Measurements from ENCODE around the gene SIM1.

Gene SIM1, protein sequence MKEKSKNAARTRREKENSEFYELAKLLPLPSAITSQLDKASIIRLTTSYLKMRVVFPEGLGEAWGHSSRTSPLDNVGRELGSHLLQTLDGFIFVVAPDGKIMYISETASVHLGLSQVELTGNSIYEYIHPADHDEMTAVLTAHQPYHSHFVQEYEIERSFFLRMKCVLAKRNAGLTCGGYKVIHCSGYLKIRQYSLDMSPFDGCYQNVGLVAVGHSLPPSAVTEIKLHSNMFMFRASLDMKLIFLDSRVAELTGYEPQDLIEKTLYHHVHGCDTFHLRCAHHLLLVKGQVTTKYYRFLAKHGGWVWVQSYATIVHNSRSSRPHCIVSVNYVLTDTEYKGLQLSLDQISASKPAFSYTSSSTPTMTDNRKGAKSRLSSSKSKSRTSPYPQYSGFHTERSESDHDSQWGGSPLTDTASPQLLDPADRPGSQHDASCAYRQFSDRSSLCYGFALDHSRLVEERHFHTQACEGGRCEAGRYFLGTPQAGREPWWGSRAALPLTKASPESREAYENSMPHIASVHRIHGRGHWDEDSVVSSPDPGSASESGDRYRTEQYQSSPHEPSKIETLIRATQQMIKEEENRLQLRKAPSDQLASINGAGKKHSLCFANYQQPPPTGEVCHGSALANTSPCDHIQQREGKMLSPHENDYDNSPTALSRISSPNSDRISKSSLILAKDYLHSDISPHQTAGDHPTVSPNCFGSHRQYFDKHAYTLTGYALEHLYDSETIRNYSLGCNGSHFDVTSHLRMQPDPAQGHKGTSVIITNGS

DNA sequence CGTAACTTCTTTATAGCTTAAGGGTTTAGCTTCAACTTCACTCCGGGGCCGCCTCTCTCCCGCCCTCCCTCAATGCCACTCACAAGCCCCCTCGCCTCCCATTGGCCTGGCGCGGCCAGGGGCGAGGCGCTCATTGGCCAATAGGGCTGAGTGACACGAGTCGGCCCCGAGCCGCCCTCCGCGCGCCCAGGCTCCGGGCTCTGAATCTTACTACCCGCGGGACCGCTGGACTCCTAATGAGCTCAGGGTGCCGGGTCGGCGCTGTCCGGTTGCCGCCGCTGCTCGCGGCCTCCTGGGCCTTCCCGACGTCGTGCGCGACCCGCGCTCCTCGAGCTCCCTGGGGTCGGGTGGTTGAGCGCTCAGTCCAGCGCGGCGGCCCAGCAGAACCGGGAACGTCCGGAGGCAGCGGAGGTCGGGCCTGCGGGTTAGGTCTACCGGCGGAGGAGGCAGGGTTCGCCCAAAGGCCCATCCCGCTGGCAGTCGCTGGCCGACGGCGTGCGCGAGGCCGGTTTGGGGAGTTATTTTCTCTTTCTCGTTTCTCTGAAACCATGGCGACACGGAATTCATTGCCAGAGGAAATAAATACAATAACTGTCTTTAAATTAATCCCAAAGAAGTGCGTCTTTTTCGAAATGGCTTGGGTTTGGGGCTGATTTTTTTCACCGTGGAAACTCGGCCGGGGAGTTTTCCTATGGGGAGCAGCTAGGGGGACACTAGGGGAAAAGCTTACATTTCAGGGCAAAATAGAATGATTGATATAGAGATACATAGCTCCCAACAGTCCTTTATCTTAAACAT, at the start of gene SIM1:
TSS of gene SIM1 (minus strand) at position 19 of the 798 bp plus-strand sequence. CDS start 1,453 bp downstream, outside the sequence.
- peak; percentile 37 for DNase-seq

DNA sequence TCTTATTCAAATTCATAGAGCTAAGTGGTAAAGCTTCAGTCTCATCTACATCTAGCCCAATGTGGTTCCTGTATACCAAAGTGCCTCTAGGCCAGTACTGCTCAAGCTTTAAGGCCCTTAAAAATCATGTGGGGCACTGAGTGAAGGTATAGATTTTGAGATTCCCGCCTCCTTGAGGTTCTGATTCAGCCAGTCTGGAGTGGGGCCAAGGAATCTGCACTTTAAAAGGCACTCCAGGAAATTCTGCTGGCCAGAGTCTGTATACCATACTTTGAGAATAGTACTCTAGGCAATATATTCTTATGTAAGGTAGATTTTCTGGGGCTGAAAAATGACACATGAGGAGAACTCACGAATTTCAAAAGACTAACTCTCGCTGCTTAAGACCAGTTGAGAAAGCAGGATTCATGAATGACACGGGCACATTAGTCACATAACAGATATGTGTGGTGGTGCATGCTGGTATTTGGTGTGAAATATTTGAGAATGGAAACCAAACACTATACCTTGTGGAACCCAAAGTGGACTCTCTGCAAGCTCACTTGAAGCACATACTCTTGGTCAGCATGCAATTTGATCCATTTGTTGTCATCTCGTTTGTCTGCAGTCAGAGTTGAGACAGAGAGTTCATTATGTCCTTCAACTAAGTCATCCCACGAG, 47.6 kb upstream of the SIM1 start:
- DNase-seq, result no peak

DNA sequence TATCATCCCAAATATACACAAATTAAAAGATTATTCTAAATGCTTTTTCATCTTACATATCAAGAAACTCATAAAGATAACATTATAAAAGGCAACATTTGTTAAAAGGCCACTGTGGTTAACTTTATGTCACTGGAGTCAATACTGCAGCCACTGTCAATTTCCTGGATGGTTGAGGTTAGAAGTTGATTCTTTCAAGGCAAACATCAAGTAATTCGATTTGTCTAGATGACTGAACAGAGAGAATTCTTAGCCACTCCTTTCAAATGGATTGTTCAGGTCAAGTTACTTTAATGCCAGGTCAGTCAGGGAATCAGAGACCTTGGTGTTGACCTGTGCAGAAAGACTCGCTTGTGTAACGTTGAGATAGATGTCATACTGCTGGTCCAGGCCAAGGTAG, 44.4 kb upstream of the SIM1 start:
- no peak for DNase-seq

DNA sequence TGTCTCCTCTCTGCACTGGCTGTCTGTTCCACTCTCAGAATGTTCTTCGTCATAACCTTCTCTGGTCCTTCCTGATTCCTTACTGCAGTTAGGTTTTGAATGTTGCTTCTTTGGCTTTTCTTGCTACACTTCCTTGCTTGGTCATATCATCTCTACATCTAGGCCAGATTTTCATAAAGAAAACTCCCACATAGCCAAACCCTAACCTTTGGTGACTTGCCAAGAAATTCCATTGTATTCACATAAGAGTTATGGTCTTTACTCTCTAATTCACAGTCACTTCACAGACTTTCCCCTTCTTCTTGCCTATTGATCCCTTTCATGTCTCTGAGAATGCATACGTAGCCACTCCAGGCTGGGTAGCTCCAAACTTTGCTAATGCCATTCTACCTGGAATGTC, 41.9 kb upstream of the SIM1 start:
- DNase-seq, result no peak

DNA sequence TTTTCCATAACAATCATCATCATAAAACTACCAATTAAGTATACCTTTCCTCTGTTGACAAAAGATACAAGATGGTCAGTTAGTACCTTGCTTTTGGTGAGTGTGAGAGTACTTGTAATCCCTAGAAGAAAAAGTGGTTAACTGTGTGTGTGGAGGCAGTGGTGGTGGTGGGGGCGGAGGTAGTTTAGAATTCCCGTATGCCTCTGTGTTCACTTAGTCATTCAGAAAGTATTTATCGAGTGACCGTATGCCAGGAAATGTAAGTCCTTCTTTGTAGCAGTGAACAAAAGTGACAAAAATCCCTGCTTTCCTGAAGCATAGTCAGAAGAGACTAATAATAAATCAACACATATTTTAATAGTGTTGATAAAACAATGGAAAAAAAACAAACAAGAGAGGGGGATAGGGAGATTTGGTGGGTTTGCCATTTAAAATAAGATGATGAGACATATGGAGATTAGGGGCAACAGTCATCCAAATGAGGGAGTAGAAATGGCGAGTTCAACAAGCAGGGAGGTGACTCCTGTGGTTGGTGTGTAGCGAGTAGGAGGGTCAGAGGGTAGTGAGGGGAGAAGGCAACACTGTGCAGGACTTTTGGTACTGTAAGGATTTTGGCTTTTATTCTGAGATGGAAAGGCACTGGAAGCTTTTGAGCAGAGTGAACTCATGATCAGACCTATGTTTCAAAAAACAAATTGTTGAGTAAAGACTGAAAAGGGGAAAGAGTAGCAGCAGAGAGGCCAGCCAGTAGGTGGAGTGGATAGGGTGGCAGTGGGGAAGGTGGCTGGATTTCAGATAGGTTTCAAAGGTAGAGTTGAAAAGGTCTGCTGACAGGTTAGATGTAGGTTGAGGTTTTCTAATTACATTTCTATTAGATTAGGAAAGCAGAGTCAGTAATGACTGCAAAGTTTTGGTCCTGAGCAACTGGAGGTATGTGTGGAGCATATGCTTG, 40.3 kb upstream of the SIM1 start:
- DNase-seq, result no peak

DNA sequence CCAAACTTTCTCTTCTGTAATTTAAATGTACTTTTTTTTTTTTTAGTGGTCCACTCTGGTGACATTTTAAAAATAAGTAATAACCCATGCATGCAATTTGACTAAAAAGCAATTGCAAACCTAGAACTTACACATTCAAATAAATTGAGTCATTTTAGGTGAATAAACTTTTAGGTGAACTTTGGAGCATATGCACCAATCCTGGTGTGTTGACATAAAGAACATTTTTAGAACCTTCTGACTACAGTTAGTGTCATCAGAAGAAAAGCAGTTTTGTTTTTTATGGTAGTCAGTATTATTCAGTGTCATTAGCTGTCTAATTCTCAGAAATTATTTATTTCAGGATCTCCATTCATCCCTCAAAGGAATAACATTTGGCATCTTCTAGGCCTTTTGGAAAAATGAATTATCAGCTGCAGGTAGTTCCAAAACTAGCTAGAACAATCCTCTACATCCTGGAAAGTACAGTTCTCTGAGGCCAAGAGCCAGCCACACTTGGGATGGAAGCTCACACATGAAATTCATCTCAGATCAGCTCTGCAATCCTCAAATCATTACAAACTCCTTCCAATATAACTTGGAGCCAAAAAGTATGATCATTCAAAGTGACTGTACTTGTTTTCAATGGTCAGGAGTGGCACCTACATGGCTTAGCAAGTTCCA, 38.5 kb upstream of the SIM1 start:
- no peak for DNase-seq

DNA sequence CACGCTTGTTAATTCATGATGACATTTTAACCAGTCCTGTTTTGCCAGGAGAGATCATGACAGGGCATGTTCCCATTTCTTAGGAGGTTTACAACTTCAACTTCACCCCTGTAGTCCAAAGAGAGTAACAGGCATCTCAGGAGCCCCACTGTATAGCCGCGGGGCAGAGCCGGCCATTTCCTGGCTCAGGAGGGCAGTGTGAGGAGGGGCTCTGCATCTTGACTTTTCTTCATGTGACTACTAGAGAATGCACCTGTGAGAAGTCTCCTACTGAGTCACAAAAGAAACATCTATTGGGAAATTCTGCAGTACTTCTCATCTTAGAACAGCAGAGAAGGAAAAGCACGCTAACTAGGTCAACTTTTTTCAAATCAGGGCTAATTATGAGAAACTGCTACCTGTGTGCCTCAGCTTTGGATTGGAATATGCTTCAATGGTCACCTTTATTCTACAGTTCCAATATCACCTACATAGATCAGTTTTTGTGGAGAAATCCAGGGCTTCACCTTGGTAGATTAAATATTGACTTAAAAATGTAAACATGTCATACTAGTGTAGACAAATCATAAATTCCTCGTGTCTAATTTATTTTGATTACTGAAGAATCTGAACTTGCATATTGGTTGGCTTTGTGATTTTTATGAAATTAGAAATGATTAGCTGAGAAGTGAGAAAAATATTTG, 28.6 kb upstream of the SIM1 start:
- no peak for DNase-seq

DNA sequence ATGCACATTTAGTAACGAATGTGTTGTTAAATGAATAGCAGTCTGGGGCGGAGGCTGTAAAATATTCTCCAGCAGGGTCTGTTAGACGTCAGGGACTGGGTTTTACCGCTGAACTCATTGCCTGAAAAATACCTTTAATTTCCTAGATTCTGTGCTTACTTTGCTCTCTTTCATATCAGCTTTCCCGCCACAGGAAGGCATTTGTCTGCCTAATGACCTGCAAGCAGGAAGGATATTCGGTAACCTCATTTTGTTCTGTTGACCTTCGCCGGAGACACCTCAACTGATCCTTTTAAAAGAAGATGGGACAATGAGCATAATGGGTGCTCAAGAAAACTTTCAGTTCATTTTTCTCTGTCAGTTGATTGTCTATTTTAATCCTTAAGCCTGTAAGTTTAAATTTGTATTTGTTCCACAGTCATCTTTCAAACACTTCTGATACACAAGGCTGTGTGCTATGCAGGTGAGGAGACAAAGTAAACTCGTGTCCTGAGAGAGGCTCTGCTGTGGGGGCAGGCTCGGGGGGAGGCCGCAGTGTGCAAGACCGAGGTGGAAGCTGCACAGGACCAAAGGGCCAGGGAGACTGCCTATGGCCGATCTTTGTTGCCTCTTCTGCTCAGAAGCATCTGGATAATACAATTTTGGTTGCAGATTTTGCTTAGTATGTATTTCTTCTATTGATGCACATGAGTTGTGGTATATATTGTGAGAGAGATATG, 27.4 kb upstream of the SIM1 start:
- DNase-seq, result no peak

DNA sequence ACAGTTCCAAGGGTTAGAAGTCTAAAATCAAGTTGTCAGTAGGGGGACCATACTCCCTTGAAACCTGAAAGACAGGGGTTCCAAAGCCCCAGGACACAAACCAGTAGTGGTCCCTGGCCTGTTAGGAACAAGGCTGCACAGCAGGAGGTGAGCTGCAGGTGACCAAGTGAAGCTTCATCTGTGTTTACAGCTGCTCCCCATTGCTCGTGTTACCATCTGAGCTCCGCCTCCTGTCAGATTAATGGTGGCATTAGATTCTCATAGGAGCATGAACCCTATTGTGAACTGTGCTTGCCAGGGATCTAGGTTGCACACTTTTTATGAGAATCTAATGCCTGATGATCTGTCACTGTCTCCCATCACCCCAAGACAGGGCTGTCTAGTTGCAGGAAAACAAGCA, 25.3 kb upstream of the SIM1 start:
- DNase-seq, result no peak

DNA sequence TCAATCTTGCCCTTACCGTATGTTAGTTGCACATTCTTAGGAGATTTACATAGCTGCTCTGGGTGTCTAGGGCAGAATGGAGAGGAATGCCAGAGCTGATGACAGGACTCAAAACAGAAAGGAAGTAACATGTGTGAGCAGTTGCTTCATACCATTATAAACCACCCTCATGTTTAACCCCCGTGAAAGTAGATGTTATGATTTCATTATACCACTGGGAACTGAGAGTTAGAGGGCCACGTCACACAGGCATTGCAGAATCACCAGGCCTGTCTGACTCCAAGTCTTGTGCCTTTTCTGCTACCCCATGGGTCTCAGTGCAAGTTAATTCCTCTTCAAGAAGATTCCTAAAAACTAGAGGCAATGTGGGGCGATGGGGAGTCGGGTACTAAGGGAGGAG, 23.5 kb upstream of the SIM1 start:
- DNase-seq, result no peak

DNA sequence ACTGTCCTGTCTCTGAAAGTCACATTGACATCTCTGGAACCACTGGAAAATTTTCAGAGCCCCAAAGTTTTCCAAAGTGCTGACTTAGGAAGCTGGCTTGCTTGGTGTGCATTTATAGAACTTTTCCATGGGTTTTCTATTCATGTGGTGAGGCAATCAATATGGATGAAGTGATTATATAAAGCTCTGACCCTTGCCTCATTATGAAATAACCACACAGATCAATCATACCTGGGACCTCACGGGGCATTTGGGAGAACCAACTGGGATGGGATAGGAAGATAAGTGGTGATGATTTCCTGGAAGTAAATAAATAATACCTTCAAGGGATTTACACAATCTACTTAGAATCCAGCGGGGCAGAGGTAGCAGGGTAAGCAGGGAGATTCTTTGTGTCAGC, 22.9 kb upstream of the SIM1 start:
- DNase-seq, result no peak

DNA sequence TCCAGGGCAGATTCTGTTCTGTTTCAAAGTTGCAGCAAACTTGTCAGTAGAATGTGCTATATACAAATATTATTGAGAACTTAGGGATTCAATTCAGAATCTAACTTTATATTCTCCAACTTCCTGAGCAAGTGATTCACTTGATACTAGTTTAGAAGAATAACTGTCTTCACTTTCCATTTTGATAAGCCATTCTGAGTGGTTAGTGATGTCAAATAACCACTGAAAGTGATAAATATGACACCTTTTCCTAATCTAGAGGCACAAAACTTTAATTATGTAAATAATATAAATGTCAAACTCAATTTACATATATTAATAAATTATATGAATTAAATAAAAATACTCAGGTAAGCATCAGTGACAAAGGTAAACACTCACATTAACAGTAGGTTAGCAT, 20.5 kb upstream of the SIM1 start:
- DNase-seq, result no peak

DNA sequence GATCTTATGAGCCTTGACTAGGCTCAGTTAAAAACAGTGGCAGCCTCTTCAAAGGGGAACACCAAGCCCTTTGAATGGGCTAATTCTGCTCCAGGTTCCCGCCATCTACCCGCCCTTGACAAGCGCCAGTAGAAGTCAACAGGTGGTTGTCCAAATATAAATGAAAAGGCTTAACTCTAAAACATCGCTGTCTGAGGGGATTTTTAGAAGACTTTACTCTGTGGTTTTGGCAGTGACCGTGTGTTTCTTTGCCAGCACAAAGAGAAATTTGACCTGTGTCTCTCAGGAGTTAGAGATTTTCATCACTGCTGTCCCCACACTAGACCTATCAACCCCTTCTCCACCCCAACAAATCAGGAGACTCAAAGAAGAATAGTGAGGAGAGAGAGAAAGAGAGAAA, 19.8 kb upstream of the SIM1 start:
- DNase-seq, result peak; percentile 38

DNA sequence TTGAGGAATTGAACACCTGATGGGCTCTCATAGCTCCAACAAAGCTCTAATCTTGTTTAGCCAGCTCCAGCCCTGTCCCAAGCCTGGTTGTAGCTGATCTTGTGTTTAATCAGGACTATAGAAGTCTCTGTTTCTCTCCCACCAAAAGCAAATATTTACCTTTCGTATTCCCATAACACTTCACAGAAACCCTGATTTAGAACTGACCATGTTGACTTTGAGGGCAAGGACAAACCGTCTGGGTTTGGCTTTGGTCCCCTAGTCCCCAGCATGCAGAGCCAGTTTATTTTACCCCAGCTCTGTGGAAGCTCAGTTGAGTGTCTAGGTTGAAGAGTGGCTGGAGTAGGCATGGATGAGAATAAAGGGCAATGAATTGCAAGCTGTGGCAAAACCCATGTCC, 18.0 kb upstream of the SIM1 start:
- peak; percentile 63 for DNase-seq

DNA sequence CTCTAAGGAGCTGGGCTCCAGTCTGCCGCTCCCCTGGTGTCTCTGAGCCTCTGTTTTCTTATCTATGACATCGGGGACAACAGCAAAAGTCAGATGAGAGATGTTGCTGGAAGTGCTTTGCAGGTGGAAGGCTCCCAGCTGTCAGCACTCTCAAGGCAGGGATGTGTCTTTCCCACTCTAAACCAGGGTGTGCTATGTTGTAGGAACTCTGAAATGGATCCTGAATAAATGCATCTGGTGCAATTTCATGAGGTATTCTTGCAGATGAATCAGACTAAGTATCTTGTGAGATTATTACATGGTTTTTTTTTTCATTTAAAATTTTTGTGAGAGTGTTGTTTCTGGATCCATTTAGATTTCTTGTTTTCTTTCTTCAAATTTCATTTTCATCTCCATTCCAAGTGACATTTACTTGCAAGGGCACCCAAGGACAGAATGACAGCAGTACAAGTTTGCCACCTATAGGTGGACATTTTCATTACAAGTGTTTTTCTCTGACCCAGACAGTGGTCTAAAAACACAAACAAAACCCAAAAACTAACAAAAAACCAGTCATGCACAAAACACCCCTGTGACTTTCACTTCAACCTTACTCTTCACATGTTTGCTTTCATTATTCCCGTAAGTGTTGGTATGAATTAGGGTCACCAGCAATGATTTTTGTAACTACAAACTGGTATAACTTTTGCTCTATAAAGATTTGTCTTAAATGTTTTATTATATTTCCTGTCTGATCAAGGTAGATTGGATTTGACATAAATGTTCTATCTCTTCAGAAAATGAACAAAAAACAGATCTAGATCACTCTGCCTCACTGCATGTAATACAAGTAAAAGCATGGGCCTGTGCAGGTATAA, 14.7 kb upstream of the SIM1 start:
- no peak for DNase-seq

DNA sequence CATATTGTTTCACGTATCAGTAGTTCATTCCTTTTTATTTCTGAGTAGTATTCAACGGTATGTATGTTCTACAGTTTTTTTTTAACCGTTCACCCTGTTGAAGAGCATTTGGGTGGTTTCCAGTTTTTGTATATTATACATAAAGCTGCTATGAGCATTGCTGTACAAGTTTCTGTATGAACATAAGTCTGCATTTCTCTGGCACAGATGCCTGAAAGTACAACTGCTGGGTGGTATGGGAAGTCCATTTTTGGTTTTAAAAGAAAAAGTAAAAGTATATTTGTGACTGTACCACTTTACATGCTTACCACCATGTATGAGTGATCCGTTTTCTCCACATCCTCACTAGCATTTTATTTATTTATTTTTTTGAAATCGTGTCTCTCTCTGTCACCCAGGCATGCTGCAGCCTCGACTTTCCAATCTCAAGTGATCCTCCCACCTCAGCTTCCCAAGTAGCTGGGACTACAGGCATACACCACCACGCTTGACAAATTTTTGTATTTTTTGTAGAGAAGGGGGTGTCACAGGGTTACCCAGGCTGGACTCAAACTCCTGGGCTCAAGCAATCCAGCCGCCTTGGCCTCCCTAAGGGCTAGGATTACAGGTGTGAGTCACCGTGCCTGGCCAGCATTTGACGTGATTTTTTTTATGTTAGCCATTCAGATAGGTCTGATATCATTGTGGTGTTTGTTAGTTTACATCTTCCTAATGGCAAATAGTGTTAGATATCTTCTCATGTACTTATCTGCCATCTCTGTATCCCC, 11.0 kb upstream of the SIM1 start:
- no peak for DNase-seq

DNA sequence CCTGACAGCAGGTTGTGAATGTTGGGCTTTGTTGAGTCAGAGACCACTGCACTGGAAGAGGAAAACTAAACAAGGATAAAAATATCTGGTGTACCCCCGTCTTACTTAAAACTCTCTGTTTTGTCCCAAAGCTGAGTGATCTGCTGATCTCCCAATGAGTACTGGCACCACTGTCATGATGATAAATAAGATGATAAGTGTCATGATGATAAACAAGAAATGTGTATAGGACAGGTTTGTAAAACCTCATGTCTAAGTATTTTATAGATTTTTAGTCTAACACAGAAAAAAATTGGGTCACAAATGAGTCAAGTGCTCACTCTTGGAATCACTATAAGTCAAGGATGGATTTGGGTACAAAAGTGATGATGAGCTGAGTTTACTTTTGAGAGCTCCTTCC, 8.5 kb upstream of the SIM1 start:
- no peak for DNase-seq

DNA sequence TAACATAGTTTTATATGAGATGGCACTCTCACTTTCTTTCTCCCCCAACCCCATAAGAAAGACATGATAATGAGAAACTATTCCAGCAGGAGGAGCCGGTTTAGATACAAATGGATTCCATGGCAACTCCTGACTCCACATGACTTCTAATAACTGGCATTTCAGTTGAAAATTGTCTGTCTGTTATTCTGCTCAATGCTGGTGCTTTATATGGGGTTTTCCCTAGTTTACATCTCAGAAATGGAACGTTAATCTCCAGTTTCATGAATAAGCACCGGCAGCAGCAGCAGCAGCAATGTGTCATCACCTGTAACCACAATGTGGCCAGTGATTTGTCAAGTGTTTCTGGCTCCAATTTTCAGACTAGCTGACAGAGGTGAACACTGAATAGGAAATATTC, 8.0 kb upstream of the SIM1 start:
- DNase-seq, result no peak

Data from NCI-H2029 (cell line).